HG03196 (cell line): Measurements from ENCODE around the gene RAD51B.
"Not testable (repeated sequence)": the region's sequence is repeated elsewhere in the genome, so short reads cannot be mapped to it uniquely, and the experiment has no call there.

Source experiments
- ATAC-seq: cut with Tn5 transposase; IDR thresholded peaks from one replicate; pipeline ENCODE4 v1.9.1; 2021; ENCODE audit not compliant: unreplicated experiment

Gene RAD51B

DNA sequence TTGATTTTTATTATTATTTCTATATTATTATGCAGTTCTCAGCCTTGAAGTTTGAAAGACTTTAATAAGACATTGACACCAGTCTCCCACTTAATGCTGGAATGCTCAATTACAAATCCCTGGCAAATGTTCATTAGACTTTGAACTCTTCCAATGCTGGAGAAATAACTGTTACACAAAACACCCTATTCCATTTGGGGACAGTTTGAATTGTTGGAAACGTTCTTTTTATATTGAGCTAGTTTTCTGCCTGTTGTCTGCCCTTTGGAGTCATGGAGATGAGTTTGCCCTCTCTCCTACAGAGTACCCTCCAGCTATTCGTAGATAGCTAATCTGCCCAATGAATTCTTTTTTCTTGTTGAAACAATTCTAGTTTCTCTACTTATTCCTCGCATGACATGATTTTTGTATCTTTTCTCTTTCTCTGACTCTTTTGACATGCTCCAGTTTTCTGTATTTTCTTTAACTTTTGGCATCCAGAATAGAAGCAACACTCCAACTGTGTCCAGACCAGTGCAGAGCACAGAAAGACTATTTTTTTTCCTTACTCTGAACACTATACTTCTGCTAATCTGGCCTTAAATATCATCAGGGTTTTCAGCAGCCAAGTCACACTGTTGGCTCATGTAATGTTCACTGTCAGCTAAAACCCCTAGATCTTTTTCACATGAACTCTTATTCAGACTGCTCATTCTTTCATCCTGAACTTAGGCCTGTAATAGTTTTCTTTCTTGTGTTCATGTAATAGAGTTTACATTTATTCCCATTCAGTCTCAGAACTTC lies 379.3 kb downstream of the RAD51B start:
- no peak for ATAC-seq

- no peak for ATAC-seq
Observed at GRCh38 chr14:68199554-68200151, 380.1 kb downstream of the RAD51B start.

DNA sequence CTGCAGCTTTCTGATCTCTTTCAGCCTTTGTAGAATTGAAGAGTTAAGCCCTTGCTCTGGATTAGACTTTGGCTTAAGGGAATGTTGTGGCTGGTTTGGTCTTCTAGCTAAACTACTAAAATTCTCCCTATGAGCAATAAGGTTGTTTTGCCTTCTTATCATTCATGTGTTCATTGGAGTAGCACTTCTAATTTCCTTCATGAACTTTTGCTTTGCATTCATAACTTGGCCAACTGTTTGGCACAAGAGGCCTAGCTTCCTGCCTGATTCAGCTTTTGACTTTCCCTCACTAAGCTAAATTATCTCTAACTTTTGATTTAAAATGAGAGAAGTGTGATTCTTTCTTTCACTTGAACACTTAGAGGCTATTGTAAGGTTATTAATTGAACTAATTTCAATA lies 384.3 kb downstream of the RAD51B start:
- ATAC-seq, result no peak

DNA sequence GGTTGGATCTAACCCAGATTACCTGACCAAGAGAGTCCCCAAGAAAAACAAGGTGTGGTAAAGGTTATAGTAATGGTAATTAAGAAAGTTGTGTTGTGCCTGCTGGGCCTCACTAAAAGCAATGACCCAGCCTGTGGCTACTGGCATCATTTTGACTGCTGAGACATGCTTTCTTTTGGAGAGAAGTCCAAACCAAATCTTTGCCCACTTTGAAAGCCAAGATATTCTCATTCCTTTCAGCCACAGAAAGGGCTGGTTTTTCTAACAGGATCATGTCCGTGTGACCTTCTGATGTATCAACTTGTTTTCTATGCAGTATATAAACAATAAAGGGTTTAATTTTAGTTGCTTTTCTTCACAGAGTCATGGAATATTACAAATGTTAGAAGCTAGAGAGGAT lies 388.6 kb downstream of the RAD51B start:
- no peak for ATAC-seq

GRCh38 chr14:68208626-68209317 lies 389.2 kb downstream of the RAD51B start:
- ATAC-seq, result no peak

GRCh38 chr14:68210729-68211299 lies 391.2 kb downstream of the RAD51B start:
- ATAC-seq, result peak; percentile 88

DNA sequence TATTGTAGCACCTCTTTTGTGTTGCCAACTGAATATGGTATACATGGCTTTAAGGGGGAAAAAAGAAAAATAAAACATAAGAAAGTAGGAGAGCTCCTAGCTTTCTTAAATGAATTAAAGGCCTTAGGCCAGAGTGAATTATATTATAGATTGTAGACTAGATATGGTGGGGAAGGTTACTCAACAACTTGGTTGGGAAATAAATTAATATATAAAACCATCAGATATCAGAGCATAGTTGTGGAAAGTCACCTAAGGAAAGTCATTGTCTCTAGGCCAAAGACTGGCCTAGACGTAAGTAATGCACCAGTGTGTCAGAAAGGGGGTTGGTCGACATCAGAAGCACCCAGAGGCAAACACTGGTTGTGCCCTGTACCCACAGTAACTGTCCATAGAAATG lies 391.8 kb downstream of the RAD51B start:
- ATAC-seq, result no peak

GRCh38 chr14:68211886-68212285 lies 392.3 kb downstream of the RAD51B start:
- no peak for ATAC-seq

GRCh38 chr14:68212361-68212760 lies 392.8 kb downstream of the RAD51B start:
- ATAC-seq, result no peak

DNA sequence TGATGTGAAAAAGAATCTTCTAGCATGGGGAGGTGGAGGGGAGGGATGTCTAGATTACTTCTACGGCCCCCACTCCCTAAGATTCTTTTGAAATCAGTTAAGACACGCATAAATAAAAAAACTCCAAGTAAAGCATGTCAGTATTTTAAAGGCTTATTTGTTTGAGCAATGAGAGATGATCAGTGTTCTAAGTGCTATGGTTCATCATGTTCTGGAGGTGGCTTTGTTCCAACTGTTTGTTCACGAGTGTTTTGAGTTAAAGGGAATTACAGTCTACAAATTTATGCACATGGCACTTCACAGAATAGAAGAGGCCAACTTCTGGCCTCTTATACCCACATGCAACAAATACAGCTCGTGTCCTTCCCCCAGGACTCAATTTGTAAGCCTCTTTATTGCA lies 394.9 kb downstream of the RAD51B start:
- ATAC-seq, result no peak

- no peak for ATAC-seq
Observed at GRCh38 chr14:68215629-68216028, 396.1 kb downstream of the RAD51B start.

DNA sequence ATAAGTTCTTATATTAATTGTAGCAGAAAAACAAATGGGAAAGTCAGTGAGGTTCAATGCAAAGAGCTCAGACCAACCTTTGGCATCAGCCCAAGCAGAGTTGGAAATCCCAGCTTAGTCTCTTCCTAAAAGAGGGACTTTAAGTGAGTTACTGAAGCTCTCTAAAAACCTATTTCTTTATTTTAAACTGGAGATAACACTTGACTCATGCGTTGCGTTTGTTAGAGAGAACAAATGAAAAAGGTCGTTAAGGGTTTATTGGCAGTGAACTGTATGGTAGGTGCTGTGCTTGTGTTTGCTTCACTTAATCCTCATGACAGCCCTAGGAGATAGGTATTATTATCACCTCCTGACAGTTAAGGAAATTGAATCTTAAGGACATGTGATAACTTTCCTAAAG lies 396.5 kb downstream of the RAD51B start:
- no peak for ATAC-seq

GRCh38 chr14:68216957-68217356 lies 397.4 kb downstream of the RAD51B start:
- ATAC-seq, result no peak

DNA sequence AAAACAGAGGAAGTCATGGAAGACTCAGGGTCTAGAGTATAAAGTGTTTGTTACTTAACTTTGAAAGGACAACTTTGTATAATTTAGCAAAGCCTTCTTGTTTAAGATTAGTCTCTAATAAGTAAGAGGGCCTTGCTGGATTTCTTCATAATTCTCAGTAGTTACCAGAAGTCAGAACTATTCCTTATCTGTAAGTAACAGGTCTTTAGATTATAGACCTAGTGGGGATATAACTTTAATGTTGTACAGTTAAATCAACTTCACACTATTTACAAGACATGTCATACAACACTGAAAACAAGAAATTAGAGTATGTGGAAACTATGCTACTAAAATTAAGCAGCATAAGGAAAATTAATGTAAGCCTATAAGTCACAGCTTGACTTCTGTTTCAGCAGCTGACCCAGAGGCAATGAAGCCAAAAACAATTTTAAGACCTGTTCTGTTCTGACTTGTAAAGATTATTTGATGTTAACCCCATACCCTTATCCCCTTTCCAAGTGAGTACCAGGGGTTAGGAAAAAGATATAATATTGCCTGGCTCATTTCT lies 398.3 kb downstream of the RAD51B start:
- no peak for ATAC-seq

DNA sequence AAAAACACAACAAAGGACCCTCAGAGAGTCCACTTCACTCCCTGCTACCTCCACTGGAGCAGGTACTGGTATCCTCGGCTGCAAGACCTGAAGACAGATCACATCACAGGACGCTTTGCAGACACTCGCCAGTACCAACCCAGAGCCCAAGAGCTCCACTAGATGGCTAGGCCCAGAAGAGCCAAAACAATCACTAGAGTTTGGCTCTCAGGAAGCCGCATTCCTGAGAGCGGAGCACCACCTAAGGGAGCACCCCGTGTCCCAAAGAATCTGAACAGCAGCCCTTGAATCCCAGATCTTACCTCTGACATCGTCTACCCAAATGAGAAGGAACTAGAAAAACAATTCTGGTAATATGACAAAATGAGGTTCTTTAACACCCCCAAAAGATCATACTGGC lies 399.8 kb downstream of the RAD51B start:
- no peak for ATAC-seq

DNA sequence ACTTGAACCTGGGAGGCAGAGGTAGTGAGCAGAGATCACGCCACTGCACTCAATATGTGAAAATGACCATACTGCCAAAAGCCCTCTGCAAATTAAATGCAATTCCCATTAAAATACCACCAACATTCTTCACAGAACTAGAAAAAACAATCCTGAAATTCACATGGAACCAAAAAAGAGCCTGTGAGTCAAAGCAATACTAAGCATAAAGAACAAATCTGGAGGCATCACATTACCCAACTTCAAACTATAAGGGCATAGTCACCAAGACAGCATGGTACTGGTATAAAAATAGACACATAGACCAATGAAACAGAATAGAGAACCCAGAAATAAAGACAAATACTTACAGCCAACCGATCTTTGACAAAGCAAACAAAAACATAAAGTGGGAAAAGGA lies 401.5 kb downstream of the RAD51B start:
- ATAC-seq, result not testable (repeated sequence)

DNA sequence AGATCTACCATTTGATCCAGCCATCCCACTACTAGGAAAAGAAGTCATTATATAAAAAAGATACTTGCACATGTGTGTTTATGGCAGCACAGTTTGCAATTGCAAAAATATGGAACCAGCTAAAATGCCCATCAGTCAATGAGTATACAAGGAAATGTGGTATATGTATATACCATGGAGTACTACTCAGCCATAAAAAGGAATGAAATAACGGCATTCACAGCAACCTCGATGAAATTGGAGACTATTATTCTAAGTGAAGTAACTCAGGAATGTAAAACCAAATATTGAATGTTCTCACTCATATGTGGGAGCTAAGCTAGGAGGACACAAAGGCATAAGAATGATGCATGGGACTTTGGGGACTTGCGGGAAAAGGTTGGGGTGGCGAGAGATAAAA lies 402.6 kb downstream of the RAD51B start:
- ATAC-seq, result no peak

DNA sequence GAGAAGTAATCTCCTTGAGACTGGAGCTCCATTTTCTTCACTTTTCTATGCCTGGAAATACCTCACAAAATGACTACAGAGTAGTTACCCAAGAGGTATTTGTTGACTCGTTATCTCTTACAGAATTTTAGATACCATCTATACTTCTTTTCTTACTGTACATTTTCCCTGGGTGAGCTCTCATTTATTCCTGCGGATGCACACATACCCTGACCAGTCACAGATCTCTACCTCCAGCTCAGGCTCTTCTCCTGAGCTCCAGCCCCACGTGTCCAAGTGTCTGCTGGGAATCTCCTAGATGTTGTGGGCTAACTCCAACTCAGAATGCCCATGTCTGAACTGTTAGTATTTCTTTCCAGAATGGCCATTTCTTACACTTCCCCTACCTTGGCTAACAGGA lies 403.1 kb downstream of the RAD51B start:
- ATAC-seq, result no peak

DNA sequence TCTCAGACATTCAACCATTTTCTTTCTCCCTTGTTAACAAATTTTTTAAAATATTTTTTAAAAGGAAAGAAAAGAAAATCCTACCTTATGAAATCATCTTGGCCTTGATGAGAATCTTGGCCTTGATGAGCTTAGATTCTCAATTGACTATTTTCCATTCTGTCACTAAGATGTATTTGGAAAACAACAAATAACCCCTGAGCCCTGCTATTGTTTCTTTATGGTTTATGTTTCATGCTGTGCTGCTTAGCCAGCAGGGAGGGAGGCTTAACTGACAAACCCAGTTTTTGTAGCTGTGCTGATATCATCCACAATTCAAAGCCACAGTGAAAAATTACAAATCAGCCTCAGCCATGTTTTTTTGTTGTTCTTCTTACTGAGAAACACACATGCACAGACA lies 404.1 kb downstream of the RAD51B start:
- no peak for ATAC-seq

DNA sequence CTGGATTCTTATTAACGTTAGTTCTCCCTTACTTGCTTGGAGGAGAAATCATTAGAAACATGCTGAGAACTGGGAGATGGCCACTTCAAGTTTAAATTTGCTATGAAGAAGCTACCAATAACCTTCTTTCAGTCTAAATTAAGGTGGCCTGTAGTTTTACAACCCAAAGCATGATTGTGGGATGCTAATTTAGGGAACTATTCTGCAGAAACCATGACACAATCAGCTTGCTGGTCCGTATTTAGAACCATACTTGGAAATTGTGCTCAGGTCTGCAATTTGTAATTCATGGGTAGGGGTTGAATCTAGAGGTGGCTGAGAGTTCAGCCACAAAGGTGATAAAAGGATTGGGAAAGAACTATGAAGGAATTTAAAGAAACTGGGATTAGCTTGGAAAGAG lies 405.7 kb downstream of the RAD51B start:
- ATAC-seq, result no peak

- no peak for ATAC-seq
Observed at GRCh38 chr14:68226523-68226922, 406.9 kb downstream of the RAD51B start.

- ATAC-seq, result no peak
Observed at GRCh38 chr14:68228656-68229055, 409.1 kb downstream of the RAD51B start.
